IMR-90 (cell line): ENCODE data around the gene VLDLR. TPM values are rescaled to one million over a fixed set of nuclear protein-coding genes. Genes with fewer than 3 reads are reported as not detected.

Experiments
- ATAC-seq: fragments of 200-7000 bp; cut with Tn5 transposase; 2 replicates; pipeline ENCODE4 v1.9.1; 2020; ENCODE audit warnings: low read depth, mild to moderate bottlenecking, moderate library complexity
- BruUV-seq: library from RNA; stranded (reverse); fragments of 400-500 nt; replicated peaks from 2 replicates; lab custom pipeline; 2021; lab: Mats Ljungman, UMichigan
- CTCF ChIA-PET: fragments of 300-600 bp; formaldehyde crosslinking; extraction: SDS; loops from one replicate; lab custom pipeline; 2021; ENCODE audit warnings: antibody characterized with exemption; lab: Yijun Ruan, JAX
- POLR2A ChIA-PET: fragments of 300-600 bp; sonication (Branson Sonifier 250); formaldehyde crosslinking; loops from one replicate; lab custom pipeline; 2022; ENCODE audit warnings: antibody characterized with exemption; ENCODE audit not compliant: unreplicated experiment; lab: Charles Lee
- DNase-seq: peaks from one replicate; pipeline ENCODE4 v3.0.0; 2013
- H2AFZ ChIP-seq: replicated peaks from 2 replicates; pipeline ENCODE3; 2013; ENCODE audit warnings: low read length, mild to moderate bottlenecking; ENCODE audit not compliant: poor library complexity
- H2AK5ac ChIP-seq: 2 replicates; pipeline ENCODE4 v1.6.1; 2013; ENCODE audit warnings: low read depth, low read length, inconsistent platforms
- H2AK9ac ChIP-seq: replicated peaks from 2 replicates; pipeline ENCODE3; 2013; ENCODE audit warnings: mild to moderate bottlenecking, low read depth, low read length, moderate library complexity; ENCODE audit not compliant: poor library complexity
- H2BK120ac ChIP-seq: 2 replicates; pipeline ENCODE4 v1.6.1; 2013; ENCODE audit warnings: low read depth, low read length, inconsistent platforms
- H2BK15ac ChIP-seq: 3 replicates; pipeline ENCODE4 v1.6.1; 2013; ENCODE audit warnings: low read depth, low read length, inconsistent platforms
- H2BK20ac ChIP-seq: 2 replicates; pipeline ENCODE4 v1.6.1; 2013; ENCODE audit warnings: low read depth, mild to moderate bottlenecking, inconsistent platforms, low read length, moderate library complexity
- H2BK5ac ChIP-seq: 2 replicates; pipeline ENCODE4 v1.6.1; 2013; ENCODE audit warnings: mild to moderate bottlenecking, low read depth, low read length, inconsistent platforms; ENCODE audit not compliant: poor library complexity, severe bottlenecking
- H3K14ac ChIP-seq: replicated peaks from 2 replicates; pipeline ENCODE4 v1.6.1; 2013; ENCODE audit warnings: low read depth, low read length, inconsistent platforms
- H3K18ac ChIP-seq: 2 replicates; pipeline ENCODE4 v1.6.1; 2013; ENCODE audit warnings: low read depth, low read length, control low read depth
- H3K23ac ChIP-seq: 2 replicates; pipeline ENCODE4 v1.6.1; 2013; ENCODE audit warnings: low read depth, low read length, inconsistent platforms
- H3K27ac ChIP-seq: 2 replicates; pipeline ENCODE4 v1.5.1; 2013; ENCODE audit warnings: mild to moderate bottlenecking, control low read depth, low read length; ENCODE audit not compliant: insufficient read depth
- H3K27me3 ChIP-seq: 2 replicates; pipeline ENCODE4 v1.6.1; 2013; ENCODE audit warnings: low read length; ENCODE audit not compliant: control insufficient read depth, insufficient read depth
- H3K36me3 ChIP-seq: 2 replicates; pipeline ENCODE4 v1.6.1; 2013; ENCODE audit warnings: low read length, mixed read lengths; ENCODE audit not compliant: control insufficient read depth, insufficient read depth
- H3K4ac ChIP-seq: 2 replicates; pipeline ENCODE4 v1.6.1; 2013; ENCODE audit warnings: low read depth, low read length, inconsistent platforms
- H3K4me1 ChIP-seq: 2 replicates; pipeline ENCODE4 v1.6.1; 2013; ENCODE audit warnings: low read length, mixed read lengths; ENCODE audit not compliant: control insufficient read depth, insufficient read depth
- H3K4me2 ChIP-seq: 2 replicates; pipeline ENCODE4 v1.6.1; 2013; ENCODE audit warnings: low read depth, mild to moderate bottlenecking, control low read depth, low read length, moderate library complexity
- H3K4me3 ChIP-seq: 2 replicates; pipeline ENCODE4 v1.5.1; 2013; ENCODE audit warnings: low read depth, mild to moderate bottlenecking, control low read depth, low read length, moderate library complexity; ENCODE audit not compliant: insufficient read depth
- H3K56ac ChIP-seq: 2 replicates; pipeline ENCODE4 v1.6.1; 2013; ENCODE audit warnings: low read length, inconsistent platforms; ENCODE audit not compliant: insufficient read depth; ENCODE audit errors: extremely low read depth
- H3K79me1 ChIP-seq, 2 experiments: 2 replicates each; pipeline ENCODE4 v1.6.1; 2013; ENCODE audit warnings: low read length in 2 of 2, inconsistent platforms in 1 of 2, low read depth in 1 of 2
- H3K9ac ChIP-seq: 2 replicates; pipeline ENCODE4 v1.6.1; 2013; ENCODE audit warnings: low read depth, low read length, control low read depth
- H3K9me1 ChIP-seq: 2 replicates; pipeline ENCODE4 v1.6.1; 2013; ENCODE audit warnings: low read length, inconsistent platforms; ENCODE audit not compliant: insufficient read depth
- H3K9me3 ChIP-seq: 2 replicates; pipeline ENCODE4 v1.6.1; 2013; ENCODE audit warnings: low read length; ENCODE audit not compliant: control insufficient read depth, insufficient read depth
- H4K20me1 ChIP-seq: 2 replicates; pipeline ENCODE4 v1.6.1; 2013; ENCODE audit warnings: low read length, inconsistent platforms; ENCODE audit not compliant: insufficient read depth
- H4K5ac ChIP-seq: 2 replicates; pipeline ENCODE4 v1.6.1; 2013; ENCODE audit warnings: mild to moderate bottlenecking, low read depth, low read length, control low read depth
- H4K8ac ChIP-seq, 2 experiments: 2 replicates each; pipeline ENCODE4 v1.6.1; 2013; ENCODE audit warnings: low read depth in 2 of 2, low read length in 2 of 2, control low read depth in 1 of 2, inconsistent platforms in 1 of 2
- H4K91ac ChIP-seq: 2 replicates; pipeline ENCODE4 v1.6.1; 2013; ENCODE audit warnings: low read depth, low read length, inconsistent platforms; ENCODE audit not compliant: insufficient read depth
- BHLHE40 ChIP-seq: fragments of 150-350 bp; IDR thresholded peaks from 2 replicates; pipeline ENCODE4 v1.6.1; 2016; ENCODE audit warnings: mild to moderate bottlenecking, low read depth, low read length
- CHD1 ChIP-seq: IDR thresholded peaks from 2 replicates; pipeline ENCODE4 v1.6.1; 2012; ENCODE audit warnings: low read depth, low read length, improper control_type of control experiment
- MAFK ChIP-seq: IDR thresholded peaks from 2 replicates; pipeline ENCODE4 v1.6.1; 2012; ENCODE audit warnings: low read depth, low read length, improper control_type of control experiment
- MXI1 ChIP-seq: IDR thresholded peaks from 2 replicates; pipeline ENCODE4 v1.6.1; 2012; ENCODE audit warnings: low read depth, mild to moderate bottlenecking, low read length, moderate library complexity, borderline replicate concordance
- WGBS, 2 experiments: methylation state at CpG; one replicate each; pipeline versions ENCODE4 v1.1.5 to v1.1.7; 2013; ENCODE audit warnings: missing lambda C conversion rate in 2 of 2; ENCODE audit not compliant: insufficient read length in 1 of 2; ENCODE audit errors: extremely low coverage in 2 of 2; 5-methylcytosine and 5-hydroxymethylcytosine counted together
- dilution Hi-C: fragments of 300-500 bp; cut with HindIII; formaldehyde crosslinking; loops from one replicate; pipeline ENCODE4 v1.14.3; 2018; ENCODE audit warnings: low sequenced_read_pairs; ENCODE audit not compliant: unreplicated experiment
- in situ Hi-C: fragments of 300-500 bp; cut with MboI; formaldehyde crosslinking; loops from 3 replicates; pipeline ENCODE4 v1.14.3; 2019; ENCODE audit warnings: low sequenced_read_pairs, inconsistent platforms, mixed read lengths
- intact Hi-C: fragments of 100-400 bp; cut with micrococcal nuclease; formaldehyde crosslinking; loops from 2 replicates; pipeline ENCODE4 v1.10.0; 2022
- polyA plus RNA-seq, 3 experiments: library from polyadenylated mRNA; depleted of rRNA; stranded (reverse); fragments of >200 nt; gene quantifications; 2 replicates each; pipeline ENCODE4 v1.2.3, GENCODE V29; 2012; ENCODE audit warnings: low replicate concordance in 1 of 3
- total RNA-seq: library from RNA; depleted of rRNA; stranded (reverse); fragments of >200 nt; gene quantifications from 2 replicates; pipeline ENCODE4 v1.2.3, GENCODE V29; 2012

Gene VLDLR
- total and polyA plus RNA-seq, 2 of the 4 experiments (the other 2 are of a cell fraction) = 9.0 to 10.2 TPM

GRCh38 chr9:2622461-2623287 is 1.1 kb downstream of the VLDLR start:
- Histone ChIP-seq H2BK15ac (no peak overlapping the region; the same call in 2 of the 3 replicates), H3K4me3 (peak overlapping the region; percentile 79), H3K9ac (peak overlapping the region; percentile 85), H3K18ac (peak overlapping the region; percentile 59), H2BK120ac (peak overlapping the region; percentile 42), H2BK20ac (no peak overlapping the region), H3K9me1 (0 out of 2 replicates have a peak, but pooled peaks cover 3% of the 10 kb centered on the region), H2AK5ac (peak overlapping the region; percentile 51; the same call in 1 of the 2 replicates), H3K14ac (peak overlapping the region; percentile 82), H3K4me1 (peaks cover 2% of the 10 kb centered on the region; the same call in 1 of the 2 replicates), H4K8ac (peak overlapping the region; percentile 59 to 68; a peak in 2 of 4 replicates), H3K9me3 (no peaks in the 10 kb centered on the region), H2BK5ac (peak overlapping the region; percentile 75), H3K4ac (peak overlapping the region; percentile 72), H3K4me2 (peak overlapping the region; percentile 93), H3K23ac (peak overlapping the region; percentile 89), H2AK9ac (peak overlapping the region; percentile 77), H3K36me3 (no peaks in the 10 kb centered on the region), H3K27ac (peak overlapping the region; percentile 74), H4K20me1 (peaks cover 35% of the 10 kb centered on the region), H3K79me1 (peaks cover 27 to 33% of the 10 kb centered on the region in 2 experiments), H3K27me3 (no peaks in the 10 kb centered on the region), H4K91ac (peak overlapping the region; percentile 77), H4K5ac (peak overlapping the region; percentile 37), H2AFZ (peak overlapping the region; percentile 88), H3K56ac (no peak overlapping the region; the same call in none of the 2 replicates)
- DNase-seq (peak; percentile 17), ATAC-seq (peak; percentile 30)
- POLR2A ChIA-PET = no interaction called here
- in situ Hi-C loops = loop anchor here (10.0 kb wide), 1 partner anchor 212 kb away; no protein-coding TSS in a partner anchor
- intact Hi-C loops = loop anchor here (1.0 to 5.0 kb wide), 5 partner anchors 64 to 605 kb away; partner anchors contain the start of gene SMARCA2
- dilution Hi-C loops = no loop called here
- CTCF ChIA-PET = interaction anchor here (0.6 kb wide), 1 partner anchor 959 kb away, joined by 9 read pairs; no protein-coding TSS in a partner anchor
- TF ChIP-seq MXI1 (peak; percentile 16; the same call in 1 of the 2 replicates), MAFK (no peak), BHLHE40 (no peak), CHD1 (no peak)
- 1% methylated on average over 21 of the region's 82 CpGs; no CpG with 5 or more reads in 1 of the 2 experiments for WGBS, 2 experiments
- BruUV-seq = no TSS peak
